ENCODE results near the gene LGALS1. TPM values are rescaled to one million over a fixed set of nuclear protein-coding genes. Genes with fewer than 3 reads are reported as not detected.

LGALS1 gene
- total and polyA plus RNA-seq, 9 of the 15 experiments (the other 6 are each of a cell fraction or from before 2014, with no cell fraction given) = 160 to 800 (median 330) TPM

- no peak for TF ChIP-seq E4F1 (CRISPR knock-in tag; IDR thresholded peaks at IDR 0.05; ENCODE audit: borderline replicate concordance)
- TF ChIP-seq MCM5 (IDR thresholded peaks at IDR 0.05; ENCODE audit: low read depth) = no peak
- no peak for TF ChIP-seq PATZ1 (CRISPR knock-in tag; IDR thresholded peaks at IDR 0.05; ENCODE audit: borderline replicate concordance)
- no peak for TF ChIP-seq HNRNPL (IDR thresholded peaks at IDR 0.05; ENCODE audit: low read depth, low read length)
- TF ChIP-seq BRD9 (IDR thresholded peaks at IDR 0.05; ENCODE audit: low read depth, partially characterized antibody) = no peak
- no peak for TF ChIP-seq ELF2 (CRISPR knock-in tag; IDR thresholded peaks at IDR 0.05)
- no peak for TF ChIP-seq ZSCAN32 (CRISPR knock-in tag; IDR thresholded peaks at IDR 0.05)
- peak; percentile 61 for TF ChIP-seq EP400 (IDR thresholded peaks at IDR 0.05)
- TF ChIP-seq CTBP1 (IDR thresholded peaks at IDR 0.05; ENCODE audit: borderline replicate concordance) = peak; percentile 94
- TF ChIP-seq E2F8 (IDR thresholded peaks at IDR 0.05; ENCODE audit: low read depth, partially characterized antibody) = no peak
- no peak for TF ChIP-seq DLX4 (CRISPR knock-in tag; IDR thresholded peaks at IDR 0.05)
- TF ChIP-seq HMG20B (CRISPR knock-in tag; IDR thresholded peaks at IDR 0.05) = no peak
- no peak for TF ChIP-seq THRAP3 (IDR thresholded peaks at IDR 0.05; ENCODE audit: borderline replicate concordance)
- no peak for TF ChIP-seq RBM17 (IDR thresholded peaks at IDR 0.05; ENCODE audit: borderline replicate concordance, low read depth, low read length)
- TF ChIP-seq ZBTB2 (IDR thresholded peaks at IDR 0.05) = no peak
- TF ChIP-seq CBFA2T3 (IDR thresholded peaks at IDR 0.05) = no peak
- no peak for TF ChIP-seq TCF7 (IDR thresholded peaks at IDR 0.05; ENCODE audit: borderline replicate concordance)
- TF ChIP-seq NONO (IDR thresholded peaks at IDR 0.05; ENCODE audit: low read depth in 2 of 2, low read length in 1 of 2) = 0 out of 4 replicates have a peak, but pooled peaks of 1 of the 2 experiments have one; percentile 44
These were observed 17.0 kb upstream of the LGALS1 start, which contains the start of gene PDXP (continued) for GRCh38 chr22:37658133-37659065.

Data from K562 (cell line).